HG02678 (cell line): ENCODE measurements around the gene SMG7.
"Not testable (repeated sequence)": the region's sequence is repeated elsewhere in the genome, so short reads cannot be mapped to it uniquely, and the experiment has no call there.

Source experiments
- ATAC-seq: cut with Tn5 transposase; IDR thresholded peaks from one replicate; pipeline ENCODE4 v1.9.1; 2021; ENCODE audit warnings: mild to moderate bottlenecking, moderate library complexity; ENCODE audit not compliant: unreplicated experiment

The SMG7 gene, protein sequence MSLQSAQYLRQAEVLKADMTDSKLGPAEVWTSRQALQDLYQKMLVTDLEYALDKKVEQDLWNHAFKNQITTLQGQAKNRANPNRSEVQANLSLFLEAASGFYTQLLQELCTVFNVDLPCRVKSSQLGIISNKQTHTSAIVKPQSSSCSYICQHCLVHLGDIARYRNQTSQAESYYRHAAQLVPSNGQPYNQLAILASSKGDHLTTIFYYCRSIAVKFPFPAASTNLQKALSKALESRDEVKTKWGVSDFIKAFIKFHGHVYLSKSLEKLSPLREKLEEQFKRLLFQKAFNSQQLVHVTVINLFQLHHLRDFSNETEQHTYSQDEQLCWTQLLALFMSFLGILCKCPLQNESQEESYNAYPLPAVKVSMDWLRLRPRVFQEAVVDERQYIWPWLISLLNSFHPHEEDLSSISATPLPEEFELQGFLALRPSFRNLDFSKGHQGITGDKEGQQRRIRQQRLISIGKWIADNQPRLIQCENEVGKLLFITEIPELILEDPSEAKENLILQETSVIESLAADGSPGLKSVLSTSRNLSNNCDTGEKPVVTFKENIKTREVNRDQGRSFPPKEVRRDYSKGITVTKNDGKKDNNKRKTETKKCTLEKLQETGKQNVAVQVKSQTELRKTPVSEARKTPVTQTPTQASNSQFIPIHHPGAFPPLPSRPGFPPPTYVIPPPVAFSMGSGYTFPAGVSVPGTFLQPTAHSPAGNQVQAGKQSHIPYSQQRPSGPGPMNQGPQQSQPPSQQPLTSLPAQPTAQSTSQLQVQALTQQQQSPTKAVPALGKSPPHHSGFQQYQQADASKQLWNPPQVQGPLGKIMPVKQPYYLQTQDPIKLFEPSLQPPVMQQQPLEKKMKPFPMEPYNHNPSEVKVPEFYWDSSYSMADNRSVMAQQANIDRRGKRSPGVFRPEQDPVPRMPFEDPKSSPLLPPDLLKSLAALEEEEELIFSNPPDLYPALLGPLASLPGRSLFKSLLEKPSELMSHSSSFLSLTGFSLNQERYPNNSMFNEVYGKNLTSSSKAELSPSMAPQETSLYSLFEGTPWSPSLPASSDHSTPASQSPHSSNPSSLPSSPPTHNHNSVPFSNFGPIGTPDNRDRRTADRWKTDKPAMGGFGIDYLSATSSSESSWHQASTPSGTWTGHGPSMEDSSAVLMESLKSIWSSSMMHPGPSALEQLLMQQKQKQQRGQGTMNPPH

DNA sequence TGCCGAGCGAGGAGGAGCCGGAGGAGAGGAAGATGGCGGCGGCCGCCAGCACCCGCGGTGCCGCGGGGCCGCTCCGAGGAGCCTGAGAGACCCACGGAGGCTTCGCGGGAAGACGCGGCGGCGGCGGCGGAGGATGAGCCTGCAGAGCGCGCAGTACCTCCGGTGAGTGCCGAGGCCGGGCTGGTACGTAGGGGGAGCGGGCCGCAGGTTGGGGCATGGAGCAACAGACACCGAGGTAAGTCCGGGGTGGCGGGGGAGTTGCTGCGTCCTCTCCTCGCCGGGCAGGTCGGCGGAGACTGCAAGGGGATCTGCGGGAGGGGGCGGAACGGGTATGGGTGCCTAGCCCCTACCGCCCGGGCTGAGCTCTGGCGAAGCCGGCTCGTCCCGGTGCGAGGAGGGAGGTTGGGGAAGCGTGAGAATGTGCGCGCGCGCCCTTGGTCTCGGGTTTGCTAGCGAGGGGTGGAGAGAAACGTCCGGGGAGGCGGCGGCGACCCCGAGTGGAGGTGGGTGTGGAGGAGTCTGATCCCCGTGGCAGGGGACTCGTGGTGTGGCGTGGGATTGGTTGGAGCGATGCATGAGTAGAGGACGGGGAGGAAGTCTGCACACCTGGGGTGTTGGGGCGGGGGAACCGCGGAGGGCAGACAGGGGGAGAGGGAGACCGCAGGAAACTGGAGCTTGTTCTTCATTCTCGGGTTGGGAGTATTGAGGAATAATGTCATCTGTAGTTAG is at the start of gene SMG7:
Gene SMG7 (plus strand): TSS at position 12 of the 729 bp plus-strand sequence. CDS start 122 bp downstream, at position 134.
- peak; percentile 21 for ATAC-seq

DNA sequence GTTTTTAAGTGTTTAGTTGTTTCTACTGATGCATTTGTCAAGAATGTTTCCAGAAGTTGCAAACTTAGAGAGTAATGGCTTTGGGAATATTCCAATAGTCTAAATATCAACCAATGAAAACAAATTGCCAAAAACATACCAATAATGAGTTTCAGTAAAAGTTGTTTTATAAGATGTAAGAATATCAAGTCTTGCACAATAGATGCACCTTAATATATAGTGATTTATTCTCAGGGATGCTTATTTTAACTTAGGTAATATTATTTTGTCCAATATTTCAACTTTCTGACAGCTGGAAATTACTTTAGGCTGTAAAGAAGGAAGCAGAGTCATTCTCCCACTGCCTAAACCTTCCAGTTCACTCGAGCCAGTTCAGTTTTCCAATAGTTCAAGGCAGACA is 48.8 kb upstream of the SMG7 start:
- ATAC-seq, result no peak

DNA sequence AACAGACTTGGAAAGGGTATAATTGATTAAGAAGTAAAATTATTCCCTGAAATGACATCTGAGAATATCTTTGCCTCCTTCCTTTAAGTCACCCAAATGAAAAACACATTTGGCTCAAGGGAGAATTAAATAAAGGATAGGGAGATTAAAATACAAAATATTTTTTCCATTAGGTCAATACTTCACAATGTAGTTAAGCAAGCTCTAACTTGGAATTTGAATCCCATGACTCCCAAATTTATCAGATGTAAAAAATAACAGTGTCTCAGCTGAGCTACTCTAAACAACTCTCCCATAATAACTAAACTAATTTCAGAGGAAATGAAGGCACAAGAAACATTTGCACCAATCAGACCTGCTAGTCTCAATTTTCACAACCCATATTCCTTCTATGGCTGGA is 47.6 kb upstream of the SMG7 start:
- no peak for ATAC-seq

DNA sequence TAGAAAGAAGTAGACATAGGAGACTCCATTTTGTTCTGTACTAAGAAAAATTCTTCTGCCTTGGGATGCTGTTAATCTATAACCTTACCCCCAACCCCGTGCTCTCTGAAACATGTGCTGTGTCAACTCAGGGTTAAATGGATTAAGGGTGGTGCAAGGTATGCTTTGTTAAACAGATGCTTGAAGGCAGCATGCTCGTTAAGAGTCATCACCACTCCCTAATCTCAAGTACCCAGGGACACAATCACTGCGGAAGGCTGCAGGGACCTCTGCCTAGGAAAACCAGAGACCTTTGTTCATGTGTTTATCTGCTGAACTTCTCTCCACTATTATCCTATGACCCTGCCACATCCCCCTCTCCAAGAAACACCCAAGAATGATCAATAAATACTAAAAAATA is 44.7 kb upstream of the SMG7 start:
- not testable (repeated sequence) for ATAC-seq

DNA sequence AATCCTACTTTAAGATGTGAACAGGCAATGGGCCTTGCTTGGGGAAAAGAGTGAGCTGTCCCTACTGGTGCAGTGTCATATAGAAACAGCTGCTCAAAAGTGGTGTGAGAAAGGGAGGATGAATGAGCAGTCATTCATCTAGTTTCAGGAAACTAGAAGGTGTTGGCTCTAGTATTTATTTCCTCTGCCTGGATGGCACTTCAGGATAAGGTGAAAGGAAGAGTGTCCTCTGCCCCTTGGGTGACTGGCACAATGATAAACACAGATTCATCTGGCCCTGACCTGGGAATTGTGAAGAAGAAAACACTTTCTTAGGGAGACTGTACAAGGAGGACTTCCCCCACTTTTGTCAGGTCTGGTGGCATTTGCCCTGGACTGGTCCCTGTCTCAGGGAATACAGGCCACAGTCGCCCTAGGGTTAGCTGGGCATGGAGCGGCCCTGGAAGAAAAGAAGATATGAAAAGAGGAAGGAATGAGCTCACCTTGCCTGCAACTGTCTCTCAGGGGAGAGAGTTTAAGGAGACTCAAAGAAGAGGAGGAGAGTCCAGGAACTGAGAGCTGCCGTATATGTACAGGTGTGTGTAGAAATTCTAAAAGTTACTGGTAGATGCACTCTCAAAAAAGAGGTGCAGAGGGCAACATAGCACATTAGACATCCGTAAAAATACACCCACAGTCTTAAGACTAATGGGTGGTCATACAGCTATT is 40.3 kb upstream of the SMG7 start:
- no peak for ATAC-seq

DNA sequence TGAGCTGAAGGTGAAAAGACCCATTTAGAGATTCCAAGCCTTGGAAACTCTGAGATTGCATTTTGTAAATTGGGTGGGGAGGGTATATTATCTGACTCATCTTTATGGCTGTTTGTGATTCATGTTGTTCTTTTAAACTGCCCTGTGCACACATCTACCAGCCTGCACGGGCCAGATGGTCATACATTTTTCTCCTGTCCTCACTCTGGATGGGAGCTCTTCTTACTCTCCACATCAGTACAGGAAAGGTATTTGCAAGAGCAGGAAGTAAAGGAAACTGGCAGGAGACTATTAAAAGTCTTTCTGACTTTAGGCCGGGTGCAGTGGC is 39.8 kb upstream of the SMG7 start:
- no peak for ATAC-seq

DNA sequence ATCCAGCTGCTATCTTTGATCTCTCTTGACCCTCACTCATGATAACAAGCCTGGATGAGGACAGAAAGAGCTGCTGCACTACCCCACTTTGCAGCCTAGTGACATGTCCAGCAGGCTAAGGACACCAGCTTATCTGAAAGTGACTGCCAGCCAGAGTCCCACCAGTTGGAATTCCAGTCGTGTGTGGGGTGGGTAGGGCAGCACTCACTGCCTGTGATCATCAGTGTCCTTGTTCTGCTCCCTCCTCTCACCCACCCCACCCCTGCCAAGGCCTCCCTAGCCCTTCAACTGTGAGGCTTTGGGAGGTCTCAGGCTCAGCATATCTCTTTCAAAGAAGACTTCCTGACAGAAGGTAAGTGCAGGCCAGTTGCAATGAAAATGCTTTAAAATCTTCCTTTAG is 38.6 kb upstream of the SMG7 start:
- ATAC-seq, result no peak

DNA sequence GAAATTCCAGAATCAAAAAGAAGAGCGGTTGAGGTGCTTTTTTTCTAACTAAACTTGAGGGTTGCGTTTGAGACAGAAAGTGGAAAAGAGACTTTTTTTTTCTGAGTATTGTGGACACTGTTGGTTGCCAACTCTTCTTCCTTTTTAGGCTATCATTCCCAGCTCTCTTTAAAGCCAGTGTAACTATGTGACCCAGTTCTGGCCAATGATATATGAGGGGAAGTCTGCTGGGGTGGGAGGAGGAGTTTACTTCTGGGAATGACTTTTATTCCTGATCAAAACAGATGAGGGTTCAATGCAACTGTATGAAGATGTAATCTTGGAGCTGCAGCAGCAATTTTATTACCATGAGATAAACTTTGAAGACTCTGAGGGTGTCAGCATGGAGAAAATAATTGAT is 36.8 kb upstream of the SMG7 start:
- ATAC-seq, result no peak

DNA sequence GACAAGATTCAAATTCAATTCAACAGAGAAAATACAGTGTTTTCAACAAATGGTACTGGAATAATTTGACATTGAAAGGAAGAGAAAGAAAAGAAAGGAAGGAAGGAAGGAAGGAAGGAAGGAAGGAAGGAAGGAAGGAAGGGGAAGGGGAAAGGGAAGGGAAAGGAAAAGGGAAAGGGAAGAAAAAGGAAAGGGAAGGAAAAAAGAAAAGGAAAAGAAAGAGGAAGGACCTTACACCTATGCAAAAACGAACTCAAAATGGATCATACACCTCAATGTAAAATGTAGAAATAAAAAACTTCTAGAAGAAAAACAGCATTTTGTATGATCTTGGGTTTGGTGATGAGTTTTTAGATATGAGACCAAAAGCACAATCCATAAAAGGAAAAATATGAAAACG is 34.2 kb upstream of the SMG7 start:
- ATAC-seq, result no peak

DNA sequence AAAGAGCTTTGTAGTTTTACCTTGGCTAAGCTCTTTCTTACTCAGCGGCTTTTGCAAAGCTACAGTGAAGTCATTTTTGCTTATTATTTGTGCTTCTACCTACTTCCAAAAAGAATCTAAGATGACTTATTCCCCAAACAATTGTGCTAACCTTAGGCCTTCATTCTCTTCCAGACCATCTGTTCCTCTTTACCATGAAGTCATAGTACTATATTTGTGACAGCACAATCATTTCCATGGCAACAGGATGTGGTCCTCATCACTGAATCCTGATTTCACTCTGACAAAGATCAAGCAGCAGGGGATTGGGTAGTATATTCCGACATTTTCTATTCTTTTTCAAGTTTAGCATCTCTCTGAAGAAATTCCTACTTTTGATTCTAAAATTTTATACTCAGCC is 29.3 kb upstream of the SMG7 start:
- ATAC-seq, result no peak

DNA sequence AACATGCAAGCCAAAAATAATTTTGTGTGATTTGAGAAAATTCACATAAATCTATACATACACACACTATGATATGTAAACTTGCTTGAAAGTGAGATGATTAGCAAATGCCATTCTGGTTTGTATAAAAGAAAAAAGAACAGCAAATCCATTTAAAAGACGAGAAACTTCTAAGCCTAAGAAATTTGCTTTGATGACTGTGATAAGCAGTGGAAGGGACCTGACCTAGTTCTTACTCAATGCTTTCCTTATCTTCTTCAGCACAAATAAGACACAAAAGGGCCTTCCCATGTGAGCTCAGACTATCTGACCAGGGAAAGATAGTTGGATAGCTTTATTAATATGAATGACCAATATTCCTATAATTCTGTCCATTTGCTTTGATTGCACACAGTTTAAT is 28.8 kb upstream of the SMG7 start:
- ATAC-seq, result no peak

DNA sequence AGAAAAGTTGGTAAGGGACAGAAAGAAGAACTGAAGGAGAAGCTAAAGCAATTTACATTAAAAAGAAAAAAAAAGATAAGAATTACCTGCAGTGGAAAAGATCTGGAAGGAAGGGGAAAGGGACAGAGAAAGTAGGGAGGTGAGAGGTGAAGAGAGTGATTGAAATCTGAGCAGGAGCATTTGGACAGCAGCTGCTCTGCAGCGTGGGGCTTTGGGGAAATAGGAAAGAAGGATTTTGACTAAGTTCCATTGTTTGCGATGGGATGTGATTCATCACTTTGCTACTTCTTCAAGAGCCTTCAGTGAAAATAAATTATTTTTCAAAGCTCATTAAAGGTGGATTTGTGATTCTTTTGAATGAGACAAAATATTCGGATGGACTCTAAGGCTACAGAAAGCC is 28.1 kb upstream of the SMG7 start:
- no peak for ATAC-seq

DNA sequence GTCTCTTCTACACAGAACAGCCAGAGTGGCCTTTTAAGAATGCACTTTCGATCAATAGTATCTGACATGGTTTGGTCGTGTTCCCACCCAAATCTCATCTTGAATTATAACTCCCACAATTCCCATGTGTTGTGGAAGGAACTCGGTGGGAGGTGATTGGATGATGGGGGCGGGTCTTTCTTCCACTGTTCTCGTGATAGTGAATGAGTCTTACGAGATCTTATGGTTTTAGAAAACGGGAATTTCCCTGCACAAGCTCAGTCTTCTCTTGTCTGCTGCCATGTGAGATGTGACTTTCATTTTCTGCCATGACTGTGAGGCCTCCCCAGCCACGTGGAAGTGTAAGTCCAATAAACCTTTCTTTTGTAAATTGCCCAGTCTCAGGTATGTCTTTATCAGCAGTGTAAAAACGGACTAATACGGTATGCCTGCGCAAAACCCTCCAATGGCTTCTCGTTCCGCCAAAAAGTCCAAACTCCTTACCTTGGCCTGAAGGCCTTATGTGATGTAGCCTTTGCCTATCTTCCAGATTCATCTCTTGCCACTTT is 23.0 kb upstream of the SMG7 start:
- no peak for ATAC-seq

DNA sequence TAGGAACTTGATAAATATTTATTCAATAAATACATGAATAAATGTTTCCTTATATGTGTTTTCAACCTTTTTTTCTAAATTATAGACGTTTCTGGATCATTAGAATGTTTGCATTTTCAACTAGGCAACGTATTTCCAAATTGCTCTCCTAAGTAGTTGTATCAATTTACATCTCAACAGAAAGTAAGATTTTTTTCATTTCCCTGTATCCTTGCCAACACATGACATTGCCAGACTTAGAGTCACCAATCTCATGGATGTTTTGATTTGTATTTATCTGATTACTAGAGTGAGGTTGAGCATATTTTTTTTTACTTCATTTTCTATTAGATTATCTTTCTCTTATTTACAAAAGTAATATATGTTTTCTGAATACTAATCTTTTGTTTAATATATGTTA is 22.2 kb upstream of the SMG7 start:
- no peak for ATAC-seq

DNA sequence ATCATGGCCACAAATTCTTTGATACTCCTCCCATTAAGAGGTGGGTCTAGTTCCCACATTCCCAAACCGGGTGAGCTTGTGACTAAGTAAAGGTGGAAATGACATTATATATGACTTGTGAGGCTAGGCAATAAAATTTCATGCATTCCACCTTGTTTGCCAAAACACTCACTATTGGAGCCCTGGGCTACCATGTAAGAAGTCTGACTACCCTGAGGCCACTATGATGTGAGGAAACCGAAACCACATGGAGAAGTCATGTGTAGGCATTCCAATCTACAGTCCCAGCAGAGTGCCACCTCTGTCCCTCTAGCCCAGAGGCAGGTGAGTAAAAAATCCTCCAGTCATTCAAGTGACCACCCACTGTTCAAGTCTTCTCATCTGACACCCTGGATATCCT is 17.9 kb upstream of the SMG7 start:
- no peak for ATAC-seq

DNA sequence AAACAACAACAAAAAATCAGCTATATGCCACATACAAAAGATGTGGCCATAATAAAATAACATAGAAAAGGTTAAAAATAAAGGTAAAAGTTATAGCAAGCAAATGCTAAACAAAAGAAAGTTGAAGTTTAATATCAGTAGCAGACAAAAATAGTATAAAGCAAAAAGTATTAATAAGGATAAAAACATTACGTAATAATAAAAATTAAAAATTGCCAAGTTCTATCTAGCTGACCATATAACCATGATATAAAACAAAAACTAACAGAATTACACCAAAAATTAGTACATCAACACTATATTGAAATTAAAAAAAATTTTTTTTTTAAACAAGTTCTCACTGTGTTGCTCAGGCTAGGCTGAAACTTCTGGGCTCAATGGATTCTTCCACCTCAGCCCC is 15.5 kb upstream of the SMG7 start:
- no peak for ATAC-seq

DNA sequence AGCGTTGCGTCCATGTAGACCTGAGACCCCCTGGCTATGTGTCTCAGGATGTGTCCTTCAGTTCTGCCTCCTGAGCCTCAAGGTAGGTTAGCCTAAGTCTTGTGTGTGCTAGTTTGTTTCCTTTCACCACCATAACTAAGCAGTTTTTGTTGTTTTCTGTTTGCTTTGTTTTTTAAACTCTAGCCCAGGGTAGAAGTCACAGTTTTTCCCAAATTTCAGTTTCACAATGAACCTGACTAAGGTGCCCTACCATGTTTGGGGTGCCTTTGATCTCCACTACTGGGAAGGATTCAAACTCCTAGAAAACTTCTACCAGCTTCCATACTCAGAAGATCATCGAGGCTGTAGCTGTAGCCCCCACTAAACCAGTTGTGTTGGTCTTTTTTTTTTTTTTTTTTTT is 14.8 kb upstream of the SMG7 start:
- ATAC-seq, result no peak

DNA sequence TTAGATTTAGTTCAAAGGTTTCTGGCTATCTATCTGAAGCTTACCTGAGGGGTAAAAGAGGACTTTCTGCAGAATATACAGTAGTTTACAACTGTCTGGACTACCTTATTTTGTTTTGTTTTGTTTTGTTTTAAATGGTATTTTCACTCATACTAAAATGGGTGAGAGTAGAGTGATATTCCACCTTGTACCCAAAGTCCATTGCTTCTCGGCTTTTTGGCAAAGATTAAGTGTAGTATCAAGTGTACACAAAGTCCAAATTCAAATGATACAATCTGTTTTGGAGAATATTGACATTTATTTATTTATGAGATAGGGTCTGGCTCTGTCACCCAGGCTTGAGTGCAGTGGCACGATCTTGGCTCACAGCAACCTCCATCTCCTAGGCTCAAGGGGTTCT is 11.7 kb upstream of the SMG7 start:
- ATAC-seq, result no peak

DNA sequence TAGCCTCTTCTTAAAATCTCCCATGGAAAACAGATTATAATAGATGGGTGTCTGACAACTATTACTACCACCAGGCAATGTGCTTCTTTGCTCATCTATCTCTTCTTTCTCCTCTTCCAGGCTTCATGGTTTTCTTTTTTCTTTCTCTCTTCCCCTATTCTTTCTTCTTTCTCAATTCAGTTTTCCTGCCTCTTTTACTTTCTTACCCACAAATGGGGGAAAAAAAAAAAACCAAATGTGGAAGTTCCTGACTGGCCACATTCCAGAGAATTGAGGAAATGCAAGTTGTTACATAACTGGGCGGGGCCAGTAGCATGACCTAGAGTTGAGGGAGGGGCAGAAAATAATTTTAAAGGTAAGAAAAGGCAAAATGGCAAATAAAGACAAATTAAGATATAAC is 10.9 kb upstream of the SMG7 start:
- no peak for ATAC-seq

DNA sequence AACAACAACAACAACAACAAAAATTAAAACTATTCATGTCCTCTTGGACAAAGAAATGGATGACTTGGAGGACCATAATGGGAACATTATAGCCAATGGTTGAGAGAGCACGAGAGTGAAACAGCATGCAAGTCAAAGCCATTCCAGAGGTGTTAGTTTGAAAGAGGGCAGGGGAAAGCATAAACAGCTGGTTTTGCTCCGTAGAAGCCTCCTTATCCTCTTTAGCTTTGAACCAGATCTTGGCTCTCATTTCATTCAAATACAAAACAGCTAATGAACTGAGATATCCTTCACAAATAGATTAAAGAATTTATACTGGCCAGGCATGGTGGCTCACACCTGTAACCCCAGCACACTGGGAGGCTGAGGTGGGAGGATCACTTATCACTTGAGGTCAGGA is 8.7 kb upstream of the SMG7 start:
- ATAC-seq, result no peak
